Endothelial cell of umbilical vein (primary cell): Measurements from ENCODE around the gene FSTL1. TPM values are rescaled to one million over a fixed set of nuclear protein-coding genes. Genes with fewer than 3 reads are reported as not detected.

ENCODE experiments used
- BruUV-seq: library from RNA; stranded (reverse); fragments of 400-500 nt; replicated peaks from 2 replicates; lab custom pipeline; 2021; lab: Mats Ljungman, UMichigan
- CTCF ChIA-PET: fragments of 300-600, 350-600 bp; sonication (Branson Sonifier 250); formaldehyde crosslinking; loops from one replicate; lab custom pipeline; 2021; ENCODE audit warnings: antibody characterized with exemption, inconsistent platforms; lab: Charles Lee
- POLR2A ChIA-PET: fragments of 300-600, 350-600 bp; sonication (Branson Sonifier 250); formaldehyde crosslinking; loops from one replicate; lab custom pipeline; 2021; ENCODE audit warnings: antibody characterized with exemption, inconsistent platforms; lab: Charles Lee
- DNase-seq: peaks from one replicate; pipeline ENCODE4 v3.0.0-alpha.2; 2011; ENCODE audit warnings: low read depth, low spot score
- FAIRE-seq: peaks from 2 replicates; lab custom pipeline; 2011; peaks lifted over from hg19 to GRCh38; lab: Jason Lieb, UNC
- H2AFZ ChIP-seq: 2 replicates; pipeline ENCODE4 v1.6.0; 2012; ENCODE audit warnings: low read depth, low read length, control low read depth, inconsistent platforms
- H3K27ac ChIP-seq: 2 replicates; pipeline ENCODE4 v1.5.1; 2011; ENCODE audit warnings: low read depth, mild to moderate bottlenecking, control low read depth, low read length, moderate library complexity; ENCODE audit not compliant: insufficient read depth
- H3K27me3 ChIP-seq, 2 experiments: 2 replicates each; pipeline versions ENCODE4 v1.6.0 to v1.6.1; 2011; ENCODE audit warnings: low read length in 2 of 2, mixed read lengths in 1 of 2; ENCODE audit not compliant: control insufficient read depth in 2 of 2, insufficient read depth in 2 of 2
- H3K36me3 ChIP-seq, 2 experiments: 2 replicates in 1 of 2; 3 replicates in 1 of 2; pipeline ENCODE4 v1.5.1; 2011; ENCODE audit warnings: low read length in 2 of 2, mild to moderate bottlenecking in 1 of 2, moderate library complexity in 1 of 2; ENCODE audit not compliant: control insufficient read depth in 2 of 2, insufficient read depth in 2 of 2; ENCODE audit errors: extremely low read depth in 1 of 2
- H3K4me1 ChIP-seq: 3 replicates; pipeline ENCODE4 v1.5.1; 2011; ENCODE audit warnings: mild to moderate bottlenecking, low read length; ENCODE audit not compliant: control insufficient read depth, insufficient read depth; ENCODE audit errors: extremely low read depth
- H3K4me2 ChIP-seq: 2 replicates; pipeline ENCODE4 v1.6.1; 2011; ENCODE audit warnings: low read length, control low read depth, mixed read lengths; ENCODE audit not compliant: insufficient read depth
- H3K4me3 ChIP-seq, 3 experiments: fragments of 200-600 bp in 1 of 3; sonication (generic), shearing (Covaris generic) in 1 of 3; replicated peaks in 1 of 3; 2 replicates each; pipeline ENCODE4 v1.5.1; 2011 to 2016; ENCODE audit warnings: control low read depth in 3 of 3, low read length in 3 of 3, mild to moderate bottlenecking in 2 of 3, inconsistent platforms in 1 of 3, low read depth in 1 of 3, moderate library complexity in 1 of 3; ENCODE audit not compliant: insufficient read depth in 1 of 3
- H3K79me2 ChIP-seq: 2 replicates; pipeline ENCODE4 v1.6.0; 2012; ENCODE audit warnings: low read length, inconsistent platforms; ENCODE audit not compliant: control insufficient read depth, insufficient read depth
- H3K9ac ChIP-seq: replicated peaks from 2 replicates; pipeline ENCODE3; 2011; ENCODE audit warnings: low read length, control low read depth; ENCODE audit not compliant: insufficient read depth; ENCODE audit errors: extremely low read depth
- H3K9me1 ChIP-seq: replicated peaks from 3 replicates; pipeline ENCODE4 v1.6.0; 2011; ENCODE audit warnings: mild to moderate bottlenecking, low read length; ENCODE audit not compliant: control insufficient read depth, insufficient read depth; ENCODE audit errors: extremely low read depth
- H3K9me3 ChIP-seq: replicated peaks from 2 replicates; pipeline ENCODE4 v1.5.1; 2012; ENCODE audit warnings: low read length, inconsistent platforms; ENCODE audit not compliant: control insufficient read depth, insufficient read depth
- H4K20me1 ChIP-seq: replicated peaks from 2 replicates; pipeline ENCODE3; 2011; ENCODE audit warnings: mild to moderate bottlenecking, low read length; ENCODE audit not compliant: control insufficient read depth, insufficient read depth; ENCODE audit errors: extremely low read depth
- CTCF ChIP-seq, 2 donors: IDR thresholded peaks; 1 replicate in 1 of 2; 2 replicates in 1 of 2; pipeline ENCODE4 v1.5.1; 2011; ENCODE audit warnings: low read length in 2 of 2, mild to moderate bottlenecking in 2 of 2, moderate library complexity in 2 of 2, control low read depth in 1 of 2, inconsistent platforms in 1 of 2, low read depth in 1 of 2; ENCODE audit not compliant: insufficient read depth in 1 of 2; ENCODE audit errors: extremely low read depth in 1 of 2
- EZH2 ChIP-seq: IDR thresholded peaks from 2 replicates; pipeline ENCODE4 v1.6.1; 2012; ENCODE audit warnings: borderline replicate concordance, low read depth, mild to moderate bottlenecking, moderate library complexity, low read length, inconsistent platforms; ENCODE audit not compliant: severe bottlenecking
- GATA2 ChIP-seq: IDR thresholded peaks from 2 replicates; pipeline ENCODE4 v1.7.0; 2011; ENCODE audit warnings: low read depth, mild to moderate bottlenecking, moderate library complexity, mixed read lengths, low read length; ENCODE audit not compliant: insufficient read length, insufficient read depth
- JUN ChIP-seq: IDR thresholded peaks from 2 replicates; pipeline ENCODE4 v1.6.1; 2011; ENCODE audit warnings: borderline replicate concordance, low read depth; ENCODE audit not compliant: insufficient read length, insufficient read depth
- MAX ChIP-seq: IDR thresholded peaks from 2 replicates; pipeline ENCODE4 v1.6.1; 2011; ENCODE audit not compliant: insufficient read depth, insufficient read length
- MYC ChIP-seq: IDR thresholded peaks from one replicate; pipeline ENCODE4 v1.6.1; 2011; ENCODE audit warnings: mild to moderate bottlenecking, low read depth, low read length
- POLR2A ChIP-seq: IDR thresholded peaks from 2 replicates; pipeline ENCODE4 v1.6.1; 2012; ENCODE audit warnings: low read depth, mild to moderate bottlenecking, control low read depth, low read length
- POLR2AphosphoS5 ChIP-seq: IDR thresholded peaks from 2 replicates; pipeline ENCODE4 v1.6.1; 2012; ENCODE audit warnings: low read depth, mild to moderate bottlenecking, control low read depth, low read length, moderate library complexity; ENCODE audit not compliant: insufficient read depth
- dilution Hi-C: fragments of 300-500 bp; cut with MboI; formaldehyde crosslinking; loops from one replicate; pipeline ENCODE4 v1.15.0; 2019; ENCODE audit warnings: low sequenced_read_pairs; ENCODE audit not compliant: extremely low pct_ligation_motif_present
- intact Hi-C: fragments of 100-400 bp; cut with micrococcal nuclease; formaldehyde crosslinking; loops from one replicate; pipeline ENCODE4 v1.10.0; 2022
- polyA plus RNA-seq, 4 experiments: library from polyadenylated mRNA; depleted of rRNA in 3 of 4; stranded (reverse) in 3 of 4; unstranded in 1 of 4; fragments of >200 nt; gene quantifications; 2 replicates each; pipeline versions ENCODE4 v1.2.1 to v1.2.3, GENCODE V29; 2011 to 2012; ENCODE audit warnings: missing spikeins in 1 of 4
- total RNA-seq: library from RNA; stranded (reverse); gene quantifications from 2 replicates; pipeline ENCODE4 v1.2.3, GENCODE V29; 2021

Gene FSTL1
- total and polyA plus RNA-seq, 2 donors (not counting 3 experiments of a cell fraction or from before 2014, with no cell fraction given) = 235 to 562 TPM

GRCh38 chr3:120428924-120429323, 21.9 kb downstream of the FSTL1 start:
- Histone ChIP-seq H3K9me3 (no peaks in the 10 kb centered on the region), H3K9me1 (no peaks in the 10 kb centered on the region), H3K4me3 (no peak overlapping the region), H3K4me2 (no peak overlapping the region), H3K9ac (no peak overlapping the region), H3K36me3 (peaks cover 8 to 9% of the 10 kb centered on the region in 2 experiments), H4K20me1 (no peaks in the 10 kb centered on the region), H3K27ac (no peak overlapping the region), H3K79me2 (peaks cover 66% of the 10 kb centered on the region), H3K27me3 (no peaks in the 10 kb centered on the region), H3K4me1 (peaks cover 15% of the 10 kb centered on the region), H2AFZ (no peak overlapping the region)
- no peak for FAIRE-seq
- dilution Hi-C loops = no loop called here
- no peak for DNase-seq
- no TSS peak for BruUV-seq
- intact Hi-C loops = no loop called here
- CTCF ChIA-PET = interaction anchor here (0.9 to 24.8 kb wide), 2 partner anchors 9 to 16 kb away, joined by 3 to 367 read pairs; no protein-coding TSS in a partner anchor
- POLR2A ChIA-PET = no interaction called here
- TF ChIP-seq POLR2AphosphoS5 (no peak), MYC (no peak), POLR2A (no peak), GATA2 (no peak), CTCF (IDR thresholded peaks at IDR 0.05; ENCODE audit: extremely low read depth in 1 of 2, insufficient read depth in 1 of 2, low read depth in 1 of 2, low read length in 2 of 2) (no peak), MAX (no peak), EZH2 (no peak), JUN (no peak)
